GM12865 (cell line): ENCODE data around the gene KCNG1.

Experiments
- DNase-seq: peaks from one replicate; pipeline ENCODE4 v3.0.0; 2010; ENCODE audit warnings: low read depth
- H3K4me3 ChIP-seq: 2 replicates; pipeline ENCODE4 v1.5.1; 2011; ENCODE audit warnings: mild to moderate bottlenecking, low read depth, low read length, control low read depth
- TF ChIP-seq, protein P1 (sequence below): IDR thresholded peaks from 2 replicates; pipeline ENCODE4 v1.5.1; 2011; ENCODE audit warnings: low read length, control low read depth, low read depth, inconsistent platforms; ENCODE audit not compliant: insufficient read depth; ENCODE audit errors: missing control alignments

Gene KCNG1

DNA sequence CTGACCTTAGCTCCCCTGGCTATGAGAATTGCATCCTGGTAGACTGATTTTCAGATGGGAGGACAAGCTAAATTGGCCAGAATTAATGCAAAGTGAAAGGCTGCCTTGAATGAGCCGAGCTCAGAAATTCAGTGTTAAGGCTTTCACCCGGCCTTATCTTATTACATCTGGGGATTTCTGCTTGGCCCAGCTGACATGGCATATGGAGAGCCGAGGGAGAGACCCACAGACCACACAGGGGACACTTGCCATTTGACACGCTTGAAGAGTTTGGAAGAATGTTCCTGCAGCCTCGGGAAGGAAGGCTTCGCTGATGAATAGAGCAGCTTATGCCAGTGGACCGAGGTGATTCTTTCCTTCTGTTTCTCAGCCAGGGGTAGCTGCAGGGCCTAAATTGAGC is 55.3 kb downstream of the KCNG1 start:
- TF ChIP-seq, protein P1, sequence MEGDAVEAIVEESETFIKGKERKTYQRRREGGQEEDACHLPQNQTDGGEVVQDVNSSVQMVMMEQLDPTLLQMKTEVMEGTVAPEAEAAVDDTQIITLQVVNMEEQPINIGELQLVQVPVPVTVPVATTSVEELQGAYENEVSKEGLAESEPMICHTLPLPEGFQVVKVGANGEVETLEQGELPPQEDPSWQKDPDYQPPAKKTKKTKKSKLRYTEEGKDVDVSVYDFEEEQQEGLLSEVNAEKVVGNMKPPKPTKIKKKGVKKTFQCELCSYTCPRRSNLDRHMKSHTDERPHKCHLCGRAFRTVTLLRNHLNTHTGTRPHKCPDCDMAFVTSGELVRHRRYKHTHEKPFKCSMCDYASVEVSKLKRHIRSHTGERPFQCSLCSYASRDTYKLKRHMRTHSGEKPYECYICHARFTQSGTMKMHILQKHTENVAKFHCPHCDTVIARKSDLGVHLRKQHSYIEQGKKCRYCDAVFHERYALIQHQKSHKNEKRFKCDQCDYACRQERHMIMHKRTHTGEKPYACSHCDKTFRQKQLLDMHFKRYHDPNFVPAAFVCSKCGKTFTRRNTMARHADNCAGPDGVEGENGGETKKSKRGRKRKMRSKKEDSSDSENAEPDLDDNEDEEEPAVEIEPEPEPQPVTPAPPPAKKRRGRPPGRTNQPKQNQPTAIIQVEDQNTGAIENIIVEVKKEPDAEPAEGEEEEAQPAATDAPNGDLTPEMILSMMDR: no peak
- DNase-seq: no peak
- H3K4me3 ChIP-seq: no peak overlapping the region

DNA sequence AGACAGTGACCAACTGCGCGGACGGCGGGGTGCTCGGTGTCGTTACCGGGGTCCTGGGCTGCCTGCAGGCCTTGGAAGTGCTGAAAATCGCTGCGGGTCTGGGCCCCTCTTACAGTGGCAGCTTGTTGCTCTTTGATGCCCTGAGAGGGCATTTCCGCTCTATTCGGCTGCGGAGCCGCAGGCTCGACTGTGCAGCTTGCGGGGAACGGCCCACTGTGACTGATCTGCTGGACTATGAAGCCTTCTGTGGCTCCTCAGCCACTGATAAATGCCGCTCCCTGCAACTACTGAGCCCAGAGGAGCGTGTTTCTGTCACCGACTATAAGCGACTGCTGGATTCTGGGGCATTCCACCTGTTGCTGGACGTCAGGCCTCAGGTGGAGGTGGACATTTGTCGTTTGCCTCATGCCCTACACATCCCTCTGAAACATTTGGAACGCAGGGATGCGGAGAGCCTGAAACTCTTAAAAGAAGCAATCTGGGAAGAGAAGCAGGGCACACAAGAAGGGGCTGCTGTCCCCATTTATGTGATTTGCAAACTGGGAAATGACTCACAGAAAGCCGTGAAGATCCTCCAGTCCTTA is 63.3 kb downstream of the KCNG1 start:
- peak overlapping the region; percentile 96 for H3K4me3 ChIP-seq
- DNase-seq: no peak
- TF ChIP-seq, protein P1: no peak

DNA sequence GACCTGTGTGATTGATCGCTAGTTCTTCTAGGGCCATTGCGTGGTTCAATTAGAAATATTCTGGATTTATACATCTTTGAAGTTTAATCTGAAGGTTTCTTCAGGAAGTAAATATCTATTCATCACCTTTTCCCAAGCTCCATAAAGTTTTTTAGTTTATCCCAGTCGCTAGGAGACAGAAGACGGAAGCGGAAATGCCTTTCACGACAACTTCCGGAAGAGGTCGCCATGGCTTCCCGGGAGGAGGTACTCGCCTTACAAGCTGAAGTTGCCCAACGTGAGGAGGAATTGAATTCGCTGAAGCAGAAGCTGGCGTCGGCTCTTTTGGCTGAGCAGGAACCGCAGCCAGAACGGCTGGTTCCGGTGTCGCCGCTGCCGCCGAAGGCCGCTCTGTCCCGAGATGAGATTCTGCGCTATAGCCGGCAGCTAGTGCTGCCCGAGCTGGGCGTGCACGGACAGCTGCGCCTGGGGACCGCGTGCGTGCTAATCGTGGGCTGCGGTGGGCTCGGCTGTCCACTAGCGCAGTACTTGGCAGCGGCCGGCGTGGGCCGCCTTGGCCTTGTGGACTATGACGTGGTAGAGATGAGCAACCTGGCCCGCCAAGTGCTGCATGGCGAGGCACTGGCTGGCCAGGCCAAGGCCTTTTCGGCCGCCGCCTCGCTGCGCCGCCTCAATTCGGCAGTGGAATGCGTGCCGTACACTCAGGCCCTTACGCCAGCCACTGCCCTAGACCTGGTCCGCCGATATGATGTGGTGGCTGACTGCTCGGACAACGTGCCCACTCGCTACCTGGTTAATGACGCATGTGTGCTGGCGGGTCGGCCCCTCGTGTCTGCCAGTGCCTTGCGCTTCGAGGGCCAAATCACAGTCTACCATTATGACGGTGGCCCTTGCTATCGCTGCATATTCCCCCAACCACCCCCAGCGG is 64.0 kb downstream of the KCNG1 start, which contains the start of gene MOCS3:
TSS of gene MOCS3 (plus strand) at position 204 of the 928 bp plus-strand sequence. CDS start at position 229, 25 bp downstream.
- H3K4me3 ChIP-seq: peak within 1 kb of the TSS; percentile 96
- TF ChIP-seq, protein P1: no peak
- peak; percentile 93 for DNase-seq

DNA sequence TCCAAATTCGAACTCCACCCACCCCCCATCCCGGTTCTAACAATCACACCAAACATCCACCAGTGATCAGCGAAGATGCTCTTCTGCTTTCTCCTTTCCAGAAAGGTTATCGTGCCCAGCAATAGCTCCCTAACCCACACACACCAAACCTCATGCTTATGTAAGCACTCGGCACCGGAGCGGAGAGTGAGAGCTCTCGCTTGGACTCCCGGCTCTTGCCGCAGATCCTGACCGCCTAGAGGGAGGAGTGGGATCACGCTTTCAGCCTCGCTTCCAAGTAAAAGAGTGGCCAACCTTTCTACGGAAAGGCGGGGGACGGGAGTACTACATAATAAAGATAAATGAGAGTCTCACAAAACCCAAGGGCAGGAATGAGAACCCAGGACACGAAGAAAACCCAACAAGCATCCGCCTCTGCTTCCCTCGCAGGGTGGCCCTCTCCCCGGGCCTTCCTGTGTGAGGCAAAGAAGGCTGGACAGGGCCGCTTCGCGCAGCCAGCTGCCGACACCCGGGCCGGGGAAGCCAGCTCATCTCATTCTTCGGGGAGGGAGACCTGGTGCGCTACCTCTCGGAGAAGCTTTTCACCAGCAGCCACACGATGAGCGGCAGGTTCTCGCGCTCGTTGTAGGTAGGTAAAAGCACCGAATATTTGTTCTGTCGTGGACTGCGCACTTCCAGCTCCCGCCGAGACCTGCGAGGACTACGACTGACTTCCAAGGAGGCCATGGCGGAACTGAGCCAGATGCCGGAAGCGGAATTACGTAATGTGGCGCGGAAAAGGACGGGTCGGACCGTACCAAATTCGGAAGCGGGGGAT is 64.9 kb downstream of the KCNG1 start, which contains the start of gene DPM1:
TSS of gene DPM1 (minus strand) at position 735 of the 817 bp plus-strand sequence. CDS start at position 726, 9 bp downstream.
- peak; percentile 94 for DNase-seq
- TF ChIP-seq, protein P1: no peak
- H3K4me3 ChIP-seq: peak within 1 kb of the TSS; percentile 96

DNA sequence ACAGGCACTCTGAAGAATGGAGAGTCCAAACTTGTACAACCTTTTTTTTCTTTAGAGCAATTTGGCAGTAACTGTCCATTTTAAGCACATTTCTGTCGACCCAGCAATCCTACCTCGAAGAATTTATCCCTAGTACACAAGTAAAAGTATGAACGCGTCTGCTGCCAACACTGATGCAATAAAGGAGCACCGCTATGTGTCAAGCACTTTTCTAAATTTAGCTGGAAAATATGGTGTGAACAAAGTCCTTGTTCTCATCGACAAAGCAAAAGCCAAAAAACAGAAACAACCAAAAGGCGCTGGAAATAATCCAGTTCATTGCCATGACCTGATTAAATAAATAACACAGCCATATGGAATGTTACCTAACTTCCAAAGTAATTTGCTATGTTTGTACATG is 65.6 kb downstream of the KCNG1 start:
- no peak for DNase-seq
- H3K4me3 ChIP-seq: peak overlapping the region; percentile 96
- TF ChIP-seq, protein P1: no peak

DNA sequence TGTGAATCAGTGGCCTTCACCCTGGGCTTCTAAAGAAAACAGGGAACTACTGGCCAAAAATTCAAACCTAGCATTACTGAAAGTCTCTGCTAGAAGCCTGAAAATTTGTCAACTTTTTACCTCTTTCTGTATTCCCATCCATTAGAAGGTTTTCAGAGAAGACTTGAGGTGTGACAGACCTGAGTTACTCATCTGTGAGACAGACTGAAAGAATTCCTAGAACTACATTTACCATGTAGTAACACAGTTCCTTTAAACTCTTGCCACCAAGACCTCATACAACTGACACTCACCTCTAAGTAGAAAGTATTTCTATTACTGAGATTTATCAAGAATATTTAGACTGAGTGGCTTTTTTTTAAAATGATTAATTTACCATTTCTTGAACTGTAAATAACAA is 69.1 kb downstream of the KCNG1 start:
- no peak overlapping the region for H3K4me3 ChIP-seq
- TF ChIP-seq, protein P1: no peak
- no peak for DNase-seq
